Measurements from ENCODE around the gene NBPF1.

NBPF1 gene

GRCh38 chr1:16615253-16616252 is 2.2 kb upstream of the NBPF1 start:
- TF ChIP-seq RAD21 (IDR thresholded peaks at IDR 0.05; ENCODE audit: low read depth) = no peak

- TF ChIP-seq USF1 (IDR thresholded peaks at IDR 0.05) (no peak), NFIC (IDR thresholded peaks at IDR 0.05) (no peak), CREB1 (IDR thresholded peaks at IDR 0.05; ENCODE audit: low read depth) (no peak), CEBPB (IDR thresholded peaks at IDR 0.05) (no peak), EGR1 (IDR thresholded peaks at IDR 0.05) (no peak), FOXM1 (IDR thresholded peaks at IDR 0.05; ENCODE audit: borderline replicate concordance, low read depth) (no peak), MAX (IDR thresholded peaks at IDR 0.05) (no peak), REST (IDR thresholded peaks at IDR 0.05; ENCODE audit: low read depth) (no peak)
Measured at GRCh38 chr1:16614361-16615252, 1.2 kb upstream of the NBPF1 start.

GRCh38 chr1:16612332-16613172 is 812 bp downstream of the NBPF1 start:
- TF ChIP-seq TEAD4 (IDR thresholded peaks at IDR 0.05) = no peak
- TF ChIP-seq USF1 (IDR thresholded peaks at IDR 0.05) = no peak
- TF ChIP-seq TAF1 (IDR thresholded peaks at IDR 0.05; ENCODE audit: low read depth) = no peak
- no peak for TF ChIP-seq MAX (IDR thresholded peaks at IDR 0.05)
- no peak for TF ChIP-seq EGR1 (IDR thresholded peaks at IDR 0.05)
- no peak for TF ChIP-seq FOXM1 (IDR thresholded peaks at IDR 0.05; ENCODE audit: borderline replicate concordance, low read depth)
- no peak for TF ChIP-seq RAD21 (IDR thresholded peaks at IDR 0.05; ENCODE audit: low read depth)
- TF ChIP-seq CEBPB (IDR thresholded peaks at IDR 0.05) = no peak
- TF ChIP-seq ZBTB7A (IDR thresholded peaks at IDR 0.05; ENCODE audit: low read depth) = no peak
- no peak for TF ChIP-seq CREB1 (IDR thresholded peaks at IDR 0.05; ENCODE audit: low read depth)
- no peak for TF ChIP-seq TCF12 (IDR thresholded peaks at IDR 0.05; ENCODE audit: low read depth)
- TF ChIP-seq EP300 (IDR thresholded peaks at IDR 0.05; ENCODE audit: borderline replicate concordance) = no peak
- TF ChIP-seq YY1 (IDR thresholded peaks at IDR 0.05; ENCODE audit: low read depth) = no peak
- TF ChIP-seq NFIC (IDR thresholded peaks at IDR 0.05) = no peak

- no peak for TF ChIP-seq TEAD4 (IDR thresholded peaks at IDR 0.05)
- no peak for TF ChIP-seq EGR1 (IDR thresholded peaks at IDR 0.05)
- no peak for TF ChIP-seq YY1 (IDR thresholded peaks at IDR 0.05; ENCODE audit: low read depth)
- no peak for TF ChIP-seq TAF1 (IDR thresholded peaks at IDR 0.05; ENCODE audit: low read depth)
- TF ChIP-seq RAD21 (IDR thresholded peaks at IDR 0.05; ENCODE audit: low read depth) = no peak
- TF ChIP-seq EP300 (IDR thresholded peaks at IDR 0.05; ENCODE audit: borderline replicate concordance) = no peak
Measured at GRCh38 chr1:16608838-16609560, 4.4 kb downstream of the NBPF1 start.

- TF ChIP-seq CEBPB (IDR thresholded peaks at IDR 0.05) (no peak), NFIC (IDR thresholded peaks at IDR 0.05) (no peak), TCF12 (IDR thresholded peaks at IDR 0.05; ENCODE audit: low read depth) (no peak), CREB1 (IDR thresholded peaks at IDR 0.05; ENCODE audit: low read depth) (no peak), USF1 (IDR thresholded peaks at IDR 0.05) (no peak), ZBTB7A (IDR thresholded peaks at IDR 0.05; ENCODE audit: low read depth) (no peak), EGR1 (IDR thresholded peaks at IDR 0.05) (no peak), FOXM1 (IDR thresholded peaks at IDR 0.05; ENCODE audit: borderline replicate concordance, low read depth) (no peak), YY1 (IDR thresholded peaks at IDR 0.05; ENCODE audit: low read depth) (no peak), RAD21 (IDR thresholded peaks at IDR 0.05; ENCODE audit: low read depth) (no peak), REST (IDR thresholded peaks at IDR 0.05; ENCODE audit: low read depth) (no peak), TEAD4 (IDR thresholded peaks at IDR 0.05) (no peak), MAX (IDR thresholded peaks at IDR 0.05) (no peak), TAF1 (IDR thresholded peaks at IDR 0.05; ENCODE audit: low read depth) (no peak), EP300 (IDR thresholded peaks at IDR 0.05; ENCODE audit: borderline replicate concordance) (no peak)
Measured at GRCh38 chr1:16607433-16607851, 5.9 kb downstream of the NBPF1 start.
